GM12892 (cell line): Measurements from ENCODE around the gene SLC29A2.
A peak's percentile ranks its signal among the peaks of the same experiment; 100 is the strongest.

Experiments
- DNase-seq: peaks from one replicate; pipeline ENCODE4 v3.0.0; 2011; ENCODE audit not compliant: insufficient read length
- FAIRE-seq: peaks from 2 replicates; lab custom pipeline; 2011; peaks lifted over from hg19 to GRCh38; lab: Jason Lieb, UNC
- POLR2A ChIP-seq: IDR thresholded peaks from 2 replicates; pipeline ENCODE4 v1.6.1; 2011; ENCODE audit warnings: low read depth, low read length, control low read depth
- POLR2AphosphoS5 ChIP-seq: IDR thresholded peaks from 2 replicates; pipeline ENCODE4 v1.6.1; 2011; ENCODE audit warnings: low read depth, low read length, control low read depth
- TAF1 ChIP-seq: IDR thresholded peaks from 2 replicates; pipeline ENCODE4 v1.6.1; 2011; ENCODE audit warnings: low read depth, mild to moderate bottlenecking, control low read depth, low read length, borderline replicate concordance

Gene SLC29A2

DNA sequence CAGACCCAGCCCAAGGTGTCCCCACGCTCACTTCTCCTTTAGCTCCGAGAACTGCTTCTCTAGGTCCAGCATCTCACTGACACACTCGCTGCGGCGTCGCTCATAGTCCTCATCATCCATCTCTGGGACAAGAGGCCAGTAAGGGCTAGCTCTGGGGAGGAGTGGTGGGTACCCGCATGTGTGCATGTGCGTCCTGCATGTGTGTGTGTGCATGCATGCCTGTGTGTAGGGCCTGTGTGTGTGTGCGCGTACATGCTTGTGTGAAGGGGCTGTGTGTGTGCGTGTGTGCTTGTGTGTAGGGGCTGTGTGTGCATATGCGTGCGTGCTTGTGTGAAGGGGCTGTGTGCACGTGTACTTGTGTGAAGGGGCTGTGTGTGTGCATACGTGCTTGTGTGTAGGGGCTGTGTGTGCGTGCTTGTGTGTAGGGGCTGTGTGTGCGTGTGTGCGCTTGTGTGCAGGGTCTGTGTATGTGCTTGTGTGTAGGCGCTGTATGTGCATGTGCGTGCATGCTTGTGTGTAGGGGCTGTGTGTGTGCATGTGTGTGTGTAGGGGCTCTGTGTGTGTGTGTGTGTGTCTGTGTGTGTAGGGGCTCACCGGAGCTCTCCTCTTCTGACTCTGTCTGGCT lies 29.9 kb downstream of the SLC29A2 start:
- FAIRE-seq (no peak), DNase-seq (no peak)
- TF ChIP-seq POLR2A (no peak), POLR2AphosphoS5 (peak; percentile 41; the same call in 1 of the 2 replicates)

DNA sequence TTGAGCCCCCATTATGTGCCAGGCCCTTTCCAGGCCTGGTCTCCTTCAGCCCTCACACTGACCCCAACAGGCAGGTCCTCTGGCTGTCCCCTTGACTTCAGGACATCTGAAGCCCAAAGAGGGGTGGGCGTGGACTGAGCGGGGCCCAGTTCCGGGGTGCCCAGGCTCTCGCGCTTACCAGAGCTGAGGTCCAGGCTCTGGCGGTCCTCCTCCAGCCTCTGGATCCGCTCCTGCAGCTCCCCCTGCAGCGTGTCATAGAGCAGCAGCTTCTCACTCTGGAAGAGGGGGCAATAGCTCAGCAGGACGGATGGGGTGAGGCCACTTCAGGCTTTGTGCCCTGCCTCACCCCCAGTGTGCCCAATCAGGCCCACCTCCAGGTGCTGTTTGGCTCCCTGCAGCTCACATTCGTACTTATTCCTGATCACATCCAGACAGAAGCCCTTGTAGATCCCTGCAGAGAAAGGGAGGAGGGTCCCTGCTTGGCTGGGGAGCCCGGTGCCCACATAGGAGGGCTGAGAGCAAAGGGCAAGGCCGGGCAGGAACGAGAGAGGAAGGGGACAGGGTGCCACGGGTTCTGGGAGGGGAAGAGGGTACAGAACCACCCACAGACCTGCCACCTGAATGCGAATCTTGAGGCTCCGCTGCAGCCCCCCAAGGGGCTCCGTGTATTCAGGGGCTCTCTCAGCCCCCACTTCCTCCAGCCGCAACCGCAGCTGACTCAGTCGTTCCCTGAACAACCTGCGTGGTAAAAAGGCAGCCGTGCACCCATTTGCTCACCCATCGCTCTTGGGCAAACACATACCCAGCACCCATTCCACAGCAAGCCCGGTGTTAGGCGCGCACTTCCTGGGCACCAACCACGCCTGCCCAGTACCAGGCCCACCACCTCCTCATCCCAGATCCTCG lies 30.7 kb downstream of the SLC29A2 start:
- DNase-seq (no peak), FAIRE-seq (no peak)
- TF ChIP-seq POLR2A (no peak), POLR2AphosphoS5 (no peak), TAF1 (no peak)

DNA sequence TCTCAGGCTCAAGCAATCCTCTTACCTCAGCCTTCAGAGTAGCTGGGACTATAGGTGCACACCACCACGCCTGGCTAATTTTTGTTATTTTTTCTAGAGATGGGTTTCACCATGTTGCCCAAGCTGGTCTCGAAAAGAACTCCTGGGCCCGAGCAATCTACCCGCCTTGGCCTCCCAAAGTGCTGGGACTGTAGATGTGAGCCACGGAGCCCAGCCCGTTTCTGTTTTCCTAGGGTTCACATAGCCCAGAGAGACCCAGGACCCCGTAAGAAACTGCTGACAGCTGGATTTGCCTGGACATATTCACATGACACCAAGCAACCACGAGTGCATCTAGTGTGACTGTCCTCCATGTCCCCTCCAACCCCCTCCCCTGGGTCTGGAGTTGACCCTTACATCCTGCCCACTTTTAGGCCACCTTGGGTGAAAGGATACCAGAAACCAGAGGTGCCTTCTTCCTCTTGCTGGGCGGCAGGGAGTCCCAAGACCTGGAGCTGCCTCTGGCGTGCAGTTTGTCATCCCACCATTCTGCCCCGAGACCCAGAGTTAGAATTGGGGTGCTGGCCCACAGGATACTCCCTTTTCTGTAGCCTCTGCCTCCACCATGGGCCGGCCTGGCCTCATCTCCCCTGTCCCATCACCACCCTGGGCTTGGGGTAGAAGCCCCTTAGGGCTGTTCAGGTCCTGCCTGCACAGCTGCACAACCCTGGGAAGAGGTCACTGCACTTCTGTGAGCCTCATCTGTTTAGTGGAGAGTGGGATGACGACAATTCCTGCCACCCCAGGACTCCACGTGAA lies 31.7 kb downstream of the SLC29A2 start:
- DNase-seq (no peak), FAIRE-seq (no peak)
- TF ChIP-seq TAF1 (no peak), POLR2A (no peak), POLR2AphosphoS5 (no peak)

DNA sequence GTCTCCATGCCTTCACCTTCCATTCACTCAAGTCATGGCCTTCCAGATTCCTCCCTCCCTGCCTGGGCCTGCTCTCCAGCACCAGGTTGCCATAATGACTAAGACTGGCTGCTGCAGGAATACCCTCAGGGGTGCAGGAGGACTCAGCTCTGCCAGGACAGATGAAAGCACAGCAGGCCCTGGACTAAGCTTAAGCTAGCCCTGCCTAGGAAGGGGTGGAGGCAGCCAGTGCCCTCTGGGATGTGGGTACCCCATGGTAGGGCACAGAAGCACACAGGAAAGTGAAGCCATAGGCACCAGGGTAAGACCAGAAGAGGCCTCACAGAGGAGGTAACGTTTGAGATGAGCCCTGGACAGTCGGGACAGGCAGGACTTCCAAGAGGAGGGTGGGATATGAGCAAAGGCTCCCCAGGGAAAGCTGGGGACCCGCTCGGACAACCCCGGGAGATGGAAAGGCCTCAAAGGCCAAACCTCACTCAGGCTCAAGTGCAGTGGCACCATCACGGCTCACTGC lies 32.3 kb downstream of the SLC29A2 start:
- TF ChIP-seq POLR2A (no peak), POLR2AphosphoS5 (no peak), TAF1 (no peak)
- no peak for FAIRE-seq
- DNase-seq = no peak

- FAIRE-seq (no peak), DNase-seq (no peak)
- TF ChIP-seq POLR2A (no peak), TAF1 (no peak), POLR2AphosphoS5 (no peak)
Measured at GRCh38 chr11:66338276-66339161, 33.0 kb downstream of the SLC29A2 start.

GRCh38 chr11:66337103-66337899 lies 34.3 kb downstream of the SLC29A2 start:
- DNase-seq = no peak
- TF ChIP-seq POLR2A = no peak
- TF ChIP-seq POLR2AphosphoS5 = no peak
- TF ChIP-seq TAF1 = no peak
- FAIRE-seq = no peak

DNA sequence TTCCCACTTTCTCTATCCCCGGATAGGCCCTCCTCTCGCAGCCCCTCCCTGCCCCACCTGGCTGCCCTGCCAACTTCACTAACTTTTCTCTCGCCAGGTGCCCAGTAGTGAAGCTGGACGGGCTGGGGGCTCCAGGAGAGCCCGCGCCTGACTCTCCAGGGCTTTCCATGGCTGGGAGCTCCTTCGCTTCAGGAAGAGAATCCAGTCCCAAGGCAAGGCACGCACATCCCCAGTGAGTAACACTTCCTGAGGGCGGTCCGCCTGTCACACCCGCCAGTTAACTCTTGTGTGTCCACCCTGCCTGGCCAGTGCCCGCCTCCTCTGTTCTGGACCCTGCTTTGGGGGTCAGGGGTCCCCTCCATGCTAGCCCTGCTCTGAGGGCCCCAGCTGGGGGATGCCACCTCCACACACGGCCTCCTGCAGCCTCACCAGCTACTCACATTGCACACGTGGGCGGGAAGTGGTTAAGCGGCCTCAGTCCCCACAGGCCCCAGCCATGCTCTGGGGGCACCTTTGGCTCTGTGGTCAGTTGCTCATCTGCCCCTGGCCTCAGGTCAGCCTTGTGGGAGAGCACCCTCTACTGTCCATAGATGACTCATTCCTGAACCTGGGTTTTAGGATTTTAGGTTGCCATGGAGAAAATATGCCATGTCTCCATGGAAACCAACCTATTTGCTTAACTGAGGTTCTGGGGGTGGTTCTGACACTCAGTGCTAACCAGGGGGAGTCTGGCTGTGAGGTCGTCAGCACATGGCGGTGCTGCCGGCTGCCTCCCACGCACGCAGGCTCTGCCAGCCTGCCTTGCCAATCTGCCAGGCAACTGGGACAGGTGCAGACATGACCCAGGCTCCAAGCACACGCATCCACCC lies 35.1 kb downstream of the SLC29A2 start, which contains the start of gene RIN1:
RIN1 (minus strand) TSS at position 201 of the 869 bp plus-strand sequence; CDS start at position 169, 32 bp downstream.
- FAIRE-seq (peak; percentile 96), DNase-seq (peak; percentile 85)
- TF ChIP-seq POLR2A = peak; percentile 38; the same call in 1 of the 2 replicates
- no peak for TF ChIP-seq TAF1
- peak; percentile 64 for TF ChIP-seq POLR2AphosphoS5

DNA sequence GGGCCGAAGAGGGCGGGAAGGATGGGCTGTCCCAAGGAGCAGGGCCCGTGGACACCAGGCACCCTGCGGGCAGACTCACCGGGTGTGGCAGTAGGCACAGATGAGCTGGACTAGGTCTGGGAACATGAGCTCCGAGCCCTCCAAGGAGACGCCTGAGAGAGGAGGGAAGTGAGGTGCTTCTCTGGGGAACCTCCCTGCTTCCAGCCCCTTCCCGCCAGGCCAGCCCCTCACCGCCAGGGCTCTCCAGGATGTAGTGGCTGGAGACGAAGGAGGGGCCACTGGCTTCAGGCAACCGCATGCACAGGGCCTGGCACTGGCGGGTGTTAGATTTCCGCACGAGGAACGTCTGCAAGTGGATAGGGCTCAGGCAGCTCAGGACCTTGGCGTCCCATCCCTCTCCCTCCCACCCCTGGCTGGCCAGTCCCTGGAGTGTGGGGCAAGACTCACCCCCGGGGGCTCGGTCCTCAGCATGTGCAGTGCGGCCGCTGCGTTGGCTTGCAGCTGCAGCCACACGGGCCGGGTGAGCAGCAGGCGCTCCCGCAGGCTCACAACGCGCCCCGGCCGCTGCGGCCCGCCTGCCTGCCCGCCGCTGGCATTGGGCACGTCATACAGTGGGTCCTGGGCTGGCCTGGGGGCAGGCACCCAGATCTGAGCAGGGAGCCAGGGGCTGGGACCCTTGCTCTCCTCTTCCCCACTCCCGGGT lies 35.9 kb downstream of the SLC29A2 start:
- no peak for TF ChIP-seq POLR2AphosphoS5
- TF ChIP-seq TAF1 = no peak
- TF ChIP-seq POLR2A = no peak
- no peak for DNase-seq
- FAIRE-seq = peak; percentile 42
